Renal cortical epithelial cell (primary cell): ENCODE results near the gene MARVELD3. TPM values are rescaled to one million over a fixed set of nuclear protein-coding genes. Genes with fewer than 3 reads are reported as not detected.
"Not testable (repeated sequence)": the region's sequence is repeated elsewhere in the genome, so short reads cannot be mapped to it uniquely, and the experiment has no call there.

ENCODE experiments used
- DNase-seq: peaks from one replicate; pipeline ENCODE4 v3.0.0-alpha.2; 2011; ENCODE audit warnings: low read depth
- total RNA-seq: library from RNA; depleted of rRNA; stranded (reverse); fragments of >200 nt; gene quantifications from 2 replicates; pipeline ENCODE4 v1.2.3, GENCODE V29; 2014

Gene MARVELD3
- total RNA-seq, 1 donor from 2014 or later: 0.89 TPM

DNA sequence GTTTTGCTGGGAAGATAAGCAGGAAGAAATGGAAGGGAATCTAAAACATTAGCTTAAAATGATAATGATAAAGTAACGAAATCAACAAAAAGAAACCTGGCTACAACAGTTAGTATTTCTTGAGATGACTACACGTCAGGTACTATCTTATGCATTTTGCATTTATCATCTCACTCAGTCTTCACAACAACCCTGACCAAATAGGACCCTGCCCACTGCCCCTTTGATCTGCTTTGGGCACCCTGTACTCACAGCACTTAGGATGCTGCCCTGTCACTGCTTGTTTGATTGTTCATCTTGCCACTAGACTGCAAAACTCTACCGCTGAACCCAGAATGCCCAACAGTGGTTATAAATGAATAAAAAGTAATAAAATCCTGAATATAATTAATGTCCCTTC is 45.2 kb downstream of the MARVELD3 start:
- DNase-seq: no peak

DNA sequence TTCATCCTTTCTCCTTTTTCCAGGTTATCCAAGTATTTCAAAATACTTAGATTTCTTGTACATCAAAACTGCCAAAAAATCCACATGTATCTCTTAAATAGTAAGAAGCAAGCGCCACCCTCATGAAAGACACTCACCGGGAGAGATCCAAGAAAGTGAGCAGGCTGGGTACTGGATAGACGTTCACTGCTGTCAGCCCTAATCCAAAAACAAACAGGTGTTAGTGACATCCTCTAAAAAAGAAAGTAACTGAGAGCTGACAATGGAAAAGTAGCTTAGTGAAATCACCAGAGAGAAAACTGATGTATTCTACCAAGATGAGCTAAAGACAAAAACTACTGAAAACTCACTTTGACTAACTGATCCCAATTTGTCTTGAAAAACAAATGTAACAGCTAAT is 46.1 kb downstream of the MARVELD3 start:
- no peak for DNase-seq

DNA sequence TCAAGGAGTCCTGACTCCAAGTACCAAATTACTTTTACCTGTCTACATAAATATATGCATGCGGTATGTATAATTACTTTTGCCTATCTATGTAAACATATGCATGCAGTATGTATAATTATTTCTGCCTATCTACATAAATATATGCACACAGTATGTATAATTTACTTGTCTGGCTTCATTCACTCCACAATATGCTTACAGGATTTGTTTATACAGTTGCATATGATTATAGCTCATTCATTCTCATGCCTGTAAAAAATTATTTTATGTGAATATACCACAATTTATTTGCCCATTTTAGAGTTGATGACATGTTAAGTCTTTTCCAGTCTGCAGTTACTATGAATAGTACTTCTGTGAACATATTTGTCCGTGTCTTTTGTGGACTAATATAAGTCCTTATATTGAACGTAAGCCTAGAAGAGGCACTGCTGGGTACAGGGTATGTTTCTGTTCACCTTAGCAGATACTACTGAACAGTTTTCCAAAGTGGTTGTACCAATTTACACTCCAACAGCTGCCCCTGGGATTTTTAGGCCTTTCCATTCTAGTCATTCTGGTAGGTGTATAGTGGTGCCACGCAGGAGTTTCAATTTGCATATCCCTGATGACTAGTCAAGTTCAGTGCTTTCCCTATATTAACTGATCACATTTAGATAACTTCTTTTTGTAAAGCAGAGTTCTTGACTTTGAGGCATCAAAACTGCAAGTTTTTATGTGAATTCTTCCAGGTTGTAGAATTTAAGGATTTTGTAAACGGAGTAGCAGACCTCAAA is 47.0 kb downstream of the MARVELD3 start:
- no peak for DNase-seq

DNA sequence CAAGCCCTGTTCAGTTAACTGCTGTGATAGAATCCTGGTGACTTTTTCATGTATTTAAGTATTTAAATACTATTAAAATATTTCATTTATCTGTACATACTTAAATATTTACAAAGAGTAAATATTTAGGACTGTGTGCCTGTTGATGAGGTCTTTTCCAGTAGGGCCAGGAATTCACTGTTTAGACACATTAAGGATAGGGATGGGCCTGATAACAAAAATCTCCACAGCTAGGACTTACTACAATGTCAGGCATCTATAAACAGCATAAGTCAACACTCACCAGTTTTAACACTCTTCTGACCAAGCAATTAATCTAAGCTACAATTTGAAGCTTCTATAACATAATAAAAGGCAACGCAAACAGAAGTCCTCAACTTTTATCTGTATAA is 47.6 kb downstream of the MARVELD3 start:
- no peak for DNase-seq

DNA sequence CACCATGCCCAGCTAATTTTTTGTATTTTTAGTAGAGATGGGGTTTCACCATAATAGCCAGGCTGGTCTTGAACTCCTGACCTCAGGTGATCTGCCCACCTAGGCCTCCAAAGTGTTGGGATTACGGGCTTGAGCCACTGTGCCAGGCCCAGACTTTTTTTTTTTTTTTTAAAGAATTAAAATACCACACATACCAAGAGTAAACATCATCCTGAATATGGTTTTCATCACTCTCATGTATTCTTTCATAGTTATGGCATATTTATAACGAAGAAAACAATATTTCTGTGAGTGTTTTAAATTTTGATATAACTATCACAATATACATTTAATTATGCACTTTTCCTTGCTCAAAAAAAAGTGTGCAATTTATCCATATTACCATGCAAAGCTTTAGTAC is 48.2 kb downstream of the MARVELD3 start:
- no peak for DNase-seq

DNA sequence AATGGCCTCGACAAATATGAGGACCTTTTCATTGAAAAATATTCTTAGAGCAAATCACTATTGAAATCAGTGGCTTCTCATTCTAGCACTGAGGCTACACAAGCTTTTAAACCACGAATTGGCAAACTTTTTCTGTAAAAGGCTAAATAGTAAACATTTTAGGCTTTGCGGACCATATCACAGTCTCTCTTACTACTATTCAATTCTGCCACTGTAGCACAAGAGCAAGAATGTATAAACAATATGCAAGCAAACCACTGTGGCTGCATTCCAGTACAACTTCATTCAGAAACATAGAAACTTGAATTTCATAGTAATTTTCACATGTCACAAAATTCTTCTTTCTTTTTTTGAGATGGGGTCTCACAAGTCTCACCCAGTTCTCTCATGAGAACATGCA is 49.4 kb downstream of the MARVELD3 start:
- DNase-seq: no peak

DNA sequence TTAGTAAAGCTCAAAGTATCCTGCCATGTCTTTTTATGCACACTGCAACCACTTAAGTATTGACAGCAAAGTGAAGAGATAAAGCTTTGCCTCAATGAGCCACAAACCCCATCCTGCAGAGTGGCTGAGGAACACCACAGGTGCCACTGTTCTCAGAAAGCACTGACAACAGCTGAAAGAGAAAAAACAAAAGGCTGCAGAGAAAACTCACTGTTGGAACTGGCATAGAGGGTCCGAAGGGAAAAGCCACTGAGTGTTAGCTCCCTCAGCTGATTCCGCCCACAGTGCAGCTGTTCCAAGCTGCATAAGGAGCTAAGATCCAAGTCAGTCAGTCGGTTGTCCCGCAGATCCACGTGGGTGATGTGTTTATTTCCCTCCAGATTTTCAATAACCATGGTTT is 50.3 kb downstream of the MARVELD3 start:
- DNase-seq: no peak

DNA sequence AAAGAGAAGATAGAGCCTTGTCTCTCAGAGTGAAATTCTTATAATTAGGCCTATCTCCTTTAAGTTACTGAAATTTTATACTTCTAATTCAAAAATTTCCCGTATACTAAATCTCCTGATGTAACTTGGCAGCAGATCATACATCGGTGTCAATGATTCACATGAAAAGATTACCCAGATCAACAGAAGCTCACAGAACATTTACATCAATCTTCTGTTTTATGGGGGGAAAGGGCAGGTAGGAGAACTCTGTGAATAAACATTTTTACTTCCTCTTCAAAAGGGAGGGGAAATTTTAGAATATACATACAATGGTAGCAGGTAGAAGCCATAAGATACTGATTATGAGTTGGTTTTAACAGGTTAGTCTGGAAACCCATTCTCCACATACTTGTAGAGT is 55.4 kb downstream of the MARVELD3 start:
- DNase-seq: no peak

DNA sequence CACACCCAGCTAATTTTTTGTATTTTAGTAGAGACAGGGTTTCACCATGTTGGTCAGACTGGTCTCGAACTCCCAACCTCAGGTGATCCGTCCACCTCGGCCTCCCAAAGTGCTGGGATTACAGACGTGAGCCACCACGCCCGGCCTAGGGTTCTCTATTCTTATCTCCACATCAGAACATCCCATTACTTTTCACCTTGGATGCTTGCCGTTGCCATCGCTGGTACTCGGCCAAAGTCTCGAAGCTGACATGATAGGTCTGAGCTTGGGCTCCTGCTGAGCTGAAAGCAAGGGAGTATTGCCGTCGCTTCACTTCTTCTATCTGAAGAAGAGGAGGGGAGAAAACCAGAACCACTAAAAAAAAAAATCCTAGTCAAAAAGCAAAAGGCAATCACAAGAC is 58.3 kb downstream of the MARVELD3 start:
- DNase-seq: not testable (repeated sequence)

Other genes starting within 250 kb of the MARVELD3 start
- not detected in 2 replicates for gene TLE7, start 184.1 kb upstream of the MARVELD3 start, total RNA-seq
- 5.9 and 10.5 TPM in 2 replicates for gene ZNF23, start 163.9 kb upstream of the MARVELD3 start, total RNA-seq
- gene ZNF19, start 136.9 kb upstream of the MARVELD3 start, total RNA-seq: 2.1 and 8.9 TPM in 2 replicates
- not detected in 2 replicates for gene CHST4, start 99.8 kb upstream of the MARVELD3 start, total RNA-seq
- not detected in 2 replicates for gene TAT, start 49.1 kb upstream of the MARVELD3 start, total RNA-seq
- gene PHLPP2, start 98.5 kb downstream of the MARVELD3 start, total RNA-seq: 8.3 and 12.5 TPM in 2 replicates
- 78.1 and 118 TPM in 2 replicates for gene AP1G1, start 182.7 kb downstream of the MARVELD3 start, total RNA-seq
- 16.0 and 34.2 TPM in 2 replicates for gene ATXN1L, start 219.8 kb downstream of the MARVELD3 start, total RNA-seq